Lung (tissue), 12 donors: Measurements from ENCODE around the gene ADAMTS2. TPM values are rescaled to one million over a fixed set of nuclear protein-coding genes. Genes with fewer than 3 reads are reported as not detected.

Experiments used
- ATAC-seq: fragments of 200-7000 bp; cut with Tn5 transposase; one replicate; pipeline ENCODE4 v1.9.1; 2020; ENCODE audit warnings: moderate number of reproducible peaks; ENCODE audit not compliant: insufficient read depth, low FRiP score
- DNase-seq, 3 donors: peaks; one replicate each; pipeline ENCODE4 v3.0.0-alpha.2; 2013 to 2017
- H3K27ac ChIP-seq, 2 donors: one replicate each; pipeline ENCODE4 v1.5.1; 2013; ENCODE audit warnings: mild to moderate bottlenecking in 2 of 2, moderate library complexity in 2 of 2, control low read depth in 1 of 2, inconsistent platforms in 1 of 2, low read depth in 1 of 2, low read length in 1 of 2
- H3K27me3 ChIP-seq, 3 donors: one replicate each; pipeline ENCODE4 v1.5.1; 2013; ENCODE audit warnings: low read length in 2 of 3; ENCODE audit not compliant: control insufficient read depth in 3 of 3, insufficient read depth in 3 of 3
- H3K36me3 ChIP-seq, 4 donors: one replicate each; pipeline ENCODE4 v1.5.1; 2013; ENCODE audit warnings: low read length in 4 of 4, mild to moderate bottlenecking in 1 of 4, moderate library complexity in 1 of 4; ENCODE audit not compliant: control insufficient read depth in 4 of 4, insufficient read depth in 4 of 4
- H3K4me1 ChIP-seq, 5 donors: one replicate each; pipeline ENCODE4 v1.5.1; 2013; ENCODE audit warnings: low read length in 5 of 5, mild to moderate bottlenecking in 2 of 5, moderate library complexity in 1 of 5; ENCODE audit not compliant: control insufficient read depth in 5 of 5, insufficient read depth in 5 of 5
- H3K4me3 ChIP-seq: one replicate; pipeline ENCODE4 v1.5.1; 2013; ENCODE audit warnings: mild to moderate bottlenecking, control low read depth, moderate library complexity
- H3K9ac ChIP-seq, 2 donors: one replicate each; pipeline ENCODE4 v1.5.1; 2013; ENCODE audit warnings: low read length in 2 of 2, control low read depth in 1 of 2; ENCODE audit not compliant: insufficient read depth in 1 of 2
- H3K9me3 ChIP-seq, 4 donors: one replicate each; pipeline ENCODE4 v1.5.1; 2013; ENCODE audit warnings: low read length in 3 of 4, mild to moderate bottlenecking in 1 of 4, moderate library complexity in 1 of 4; ENCODE audit not compliant: control insufficient read depth in 4 of 4, insufficient read depth in 3 of 4
- WGBS, 2 donors: extraction: QIAGEN DNeasy Blood & Tissue Kit; methylation state at CpG; one replicate each; pipeline ENCODE4 v1.1.7; 2013; 5-methylcytosine and 5-hydroxymethylcytosine counted together
- polyA plus RNA-seq, 2 donors: library from polyadenylated mRNA; stranded (reverse); fragments of 200-250 nt; gene quantifications; one replicate each; pipeline ENCODE4 v1.2.1, GENCODE V29; 2013
- total RNA-seq, 2 donors: library from RNA; depleted of rRNA in 1 of 2; stranded (reverse); fragments of >200 nt in 1 of 2; gene quantifications; one replicate each; pipeline ENCODE4 v1.2.1, GENCODE V29; 2014 to 2021
- TF ChIP-seq, protein P1 (sequence below): IDR thresholded peaks from 2 replicates; pipeline ENCODE4 v1.5.1; 2012; ENCODE audit warnings: mild to moderate bottlenecking; ENCODE audit errors: control extremely low read depth, extremely low read depth
- donor health status: control.
- donor health status: control.
- donor health status: Bipolar disorder and iron deficiency.
- donor health status: healthy.
- donor health status: DM: yes; HTN: yes; CAD: no.

Gene ADAMTS2
- total and polyA plus RNA-seq, 4 donors = 9.3 to 45.5 (median 28.7) TPM

GRCh38 chr5:179260324-179261070, 84.8 kb downstream of the ADAMTS2 start:
- H3K27ac ChIP-seq = no peak overlapping the region
- DNase-seq = no peak
- no peaks in the 10 kb centered on the region for H3K27me3 ChIP-seq
- peaks cover 0 to 2% (median 0%) of the 10 kb centered on the region in 4 donors for H3K36me3 ChIP-seq
- H3K4me3 ChIP-seq = no peak overlapping the region
- no peaks in the 10 kb centered on the region for H3K9me3 ChIP-seq
- ATAC-seq = no peak
- no peak overlapping the region for H3K9ac ChIP-seq
- TF ChIP-seq, protein P1, sequence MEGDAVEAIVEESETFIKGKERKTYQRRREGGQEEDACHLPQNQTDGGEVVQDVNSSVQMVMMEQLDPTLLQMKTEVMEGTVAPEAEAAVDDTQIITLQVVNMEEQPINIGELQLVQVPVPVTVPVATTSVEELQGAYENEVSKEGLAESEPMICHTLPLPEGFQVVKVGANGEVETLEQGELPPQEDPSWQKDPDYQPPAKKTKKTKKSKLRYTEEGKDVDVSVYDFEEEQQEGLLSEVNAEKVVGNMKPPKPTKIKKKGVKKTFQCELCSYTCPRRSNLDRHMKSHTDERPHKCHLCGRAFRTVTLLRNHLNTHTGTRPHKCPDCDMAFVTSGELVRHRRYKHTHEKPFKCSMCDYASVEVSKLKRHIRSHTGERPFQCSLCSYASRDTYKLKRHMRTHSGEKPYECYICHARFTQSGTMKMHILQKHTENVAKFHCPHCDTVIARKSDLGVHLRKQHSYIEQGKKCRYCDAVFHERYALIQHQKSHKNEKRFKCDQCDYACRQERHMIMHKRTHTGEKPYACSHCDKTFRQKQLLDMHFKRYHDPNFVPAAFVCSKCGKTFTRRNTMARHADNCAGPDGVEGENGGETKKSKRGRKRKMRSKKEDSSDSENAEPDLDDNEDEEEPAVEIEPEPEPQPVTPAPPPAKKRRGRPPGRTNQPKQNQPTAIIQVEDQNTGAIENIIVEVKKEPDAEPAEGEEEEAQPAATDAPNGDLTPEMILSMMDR = no peak
- 90% methylated on average over 27 of the region's 27 CpGs for WGBS, 2 donors
- peaks cover 0 to 20% (median 5%) of the 10 kb centered on the region in 5 donors for H3K4me1 ChIP-seq

DNA sequence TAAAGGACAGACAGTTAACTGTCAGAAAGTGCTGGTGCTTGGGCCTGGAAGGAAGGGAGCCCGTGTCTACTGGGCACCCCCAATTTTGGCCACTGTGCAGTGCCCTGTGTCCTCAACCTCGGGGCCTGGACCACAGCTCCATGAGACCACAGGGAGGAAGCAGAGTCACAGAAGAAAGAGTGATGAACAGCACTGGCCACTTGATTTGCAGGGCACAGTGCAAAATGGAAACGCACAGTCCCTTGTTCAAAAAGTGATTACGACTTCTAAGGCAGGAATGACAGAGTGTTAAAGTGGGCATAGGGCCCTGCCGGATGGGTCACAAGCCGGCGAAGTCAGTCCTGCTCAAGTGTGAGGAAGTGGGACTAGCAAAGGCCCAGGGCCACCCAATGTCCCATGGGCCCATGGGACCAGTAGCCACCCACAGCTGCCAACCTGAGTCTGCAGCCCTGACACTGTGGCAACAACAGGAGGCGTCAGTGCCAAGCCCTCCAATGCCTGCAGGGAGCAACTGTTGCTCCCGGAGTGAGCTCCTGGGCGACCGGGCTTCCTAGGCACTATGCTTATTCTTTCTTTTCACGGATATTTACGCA, 85.4 kb downstream of the ADAMTS2 start:
- H3K4me1 ChIP-seq = peaks cover 0 to 13% (median 2%) of the 10 kb centered on the region in 5 donors
- ATAC-seq = no peak
- no peaks in the 10 kb centered on the region for H3K9me3 ChIP-seq
- H3K27me3 ChIP-seq = no peaks in the 10 kb centered on the region
- TF ChIP-seq, protein P1 = no peak
- H3K9ac ChIP-seq = no peak overlapping the region
- peaks cover 0 to 2% (median 0%) of the 10 kb centered on the region in 4 donors for H3K36me3 ChIP-seq
- peak overlapping the region in 1 of 2 donors; percentile 17 for H3K27ac ChIP-seq
- H3K4me3 ChIP-seq = no peak overlapping the region
- 81 to 89% methylated on average over 13 of the region's 13 CpGs for WGBS, 2 donors
- no peak for DNase-seq

- peaks cover 0 to 9% (median 2%) of the 10 kb centered on the region in 5 donors for H3K4me1 ChIP-seq
- no peak overlapping the region for H3K4me3 ChIP-seq
- peaks cover 0 to 2% (median 0%) of the 10 kb centered on the region in 4 donors for H3K36me3 ChIP-seq
- no peaks in the 10 kb centered on the region for H3K9me3 ChIP-seq
- no peaks in the 10 kb centered on the region for H3K27me3 ChIP-seq
- DNase-seq (no peak), ATAC-seq (no peak)
- 81 to 87% methylated on average over 26 of the region's 26 CpGs for WGBS, 2 donors
- peak overlapping the region in 1 of 2 donors; percentile 17 for H3K27ac ChIP-seq
- no peak overlapping the region for H3K9ac ChIP-seq
- TF ChIP-seq, protein P1 = no peak
Measured at GRCh38 chr5:179258922-179259730, 86.1 kb downstream of the ADAMTS2 start.
